Liver (tissue), 9 donors: ENCODE results near the gene GOT2. TPM values are rescaled to one million over a fixed set of nuclear protein-coding genes. Genes with fewer than 3 reads are reported as not detected.

Experiments used
- DNase-seq: peaks from one replicate; pipeline ENCODE4 v3.0.0-alpha.2; 2017; ENCODE audit warnings: low spot score
- H3K27ac ChIP-seq, 2 donors: one replicate each; pipeline ENCODE4 v1.7.0; 2013; ENCODE audit warnings: inconsistent platforms in 2 of 2, low read length in 2 of 2, control low read depth in 1 of 2, low read depth in 1 of 2, mild to moderate bottlenecking in 1 of 2
- H3K27me3 ChIP-seq, 4 donors: one replicate each; pipeline versions ENCODE4 v1.6.1 to v1.7.0; 2013; ENCODE audit warnings: low read length in 3 of 4, inconsistent platforms in 1 of 4, mild to moderate bottlenecking in 1 of 4, moderate library complexity in 1 of 4; ENCODE audit not compliant: control insufficient read depth in 4 of 4, insufficient read depth in 4 of 4
- H3K36me3 ChIP-seq, 4 donors: one replicate each; pipeline versions ENCODE4 v1.6.1 to v1.7.0; 2013; ENCODE audit warnings: low read length in 3 of 4, mild to moderate bottlenecking in 3 of 4, low read depth in 1 of 4, moderate library complexity in 1 of 4; ENCODE audit not compliant: control insufficient read depth in 4 of 4, insufficient read depth in 3 of 4
- H3K4me1 ChIP-seq, 4 donors: one replicate each; pipeline versions ENCODE4 v1.6.1 to v1.7.0; 2013; ENCODE audit warnings: low read length in 3 of 4, mild to moderate bottlenecking in 3 of 4, moderate library complexity in 1 of 4; ENCODE audit not compliant: control insufficient read depth in 4 of 4, insufficient read depth in 4 of 4
- H3K4me3 ChIP-seq, 3 donors: one replicate each; pipeline versions ENCODE4 v1.6.1 to v1.7.0; 2013; ENCODE audit warnings: low read length in 3 of 3, control low read depth in 1 of 3, low read depth in 1 of 3, mild to moderate bottlenecking in 1 of 3
- H3K9ac ChIP-seq, 2 donors: one replicate each; pipeline ENCODE4 v1.7.0; 2013; ENCODE audit warnings: low read length in 2 of 2, mild to moderate bottlenecking in 2 of 2, moderate library complexity in 2 of 2, control low read depth in 1 of 2, low read depth in 1 of 2
- H3K9me3 ChIP-seq, 4 donors: one replicate each; pipeline versions ENCODE4 v1.6.1 to v1.7.0; 2013; ENCODE audit warnings: low read length in 3 of 4; ENCODE audit not compliant: control insufficient read depth in 4 of 4
- FOXA1 ChIP-seq: IDR thresholded peaks from 2 replicates; pipeline ENCODE4 v1.6.1; 2016; ENCODE audit warnings: antibody characterized with exemption
- HNF4G ChIP-seq: IDR thresholded peaks from 2 replicates; pipeline ENCODE4 v1.6.1; 2016; ENCODE audit warnings: antibody characterized with exemption
- JUND ChIP-seq, 2 donors: IDR thresholded peaks; 2 replicates each; pipeline ENCODE4 v1.6.1; 2016; ENCODE audit warnings: antibody characterized with exemption in 2 of 2
- RXRA ChIP-seq, 2 donors: IDR thresholded peaks; 2 replicates each; pipeline ENCODE4 v1.6.1; 2017 to 2018; ENCODE audit warnings: antibody characterized with exemption in 2 of 2, mild to moderate bottlenecking in 1 of 2
- SP1 ChIP-seq: IDR thresholded peaks from 2 replicates; pipeline ENCODE4 v1.6.1; 2018; ENCODE audit warnings: antibody characterized with exemption, mild to moderate bottlenecking
- TAF1 ChIP-seq: conservative IDR thresholded peaks from 2 replicates; pipeline ENCODE4 v1.6.1; 2016; ENCODE audit warnings: antibody characterized with exemption, mild to moderate bottlenecking
- YY1 ChIP-seq: IDR thresholded peaks from 2 replicates; pipeline ENCODE4 v1.6.1; 2016; ENCODE audit warnings: antibody characterized with exemption, mild to moderate bottlenecking
- WGBS: extraction: QIAGEN DNeasy Blood & Tissue Kit; methylation state at CpG from one replicate; pipeline ENCODE4 v1.1.7; 2013; 5-methylcytosine and 5-hydroxymethylcytosine counted together
- polyA plus RNA-seq, 2 donors: library from polyadenylated mRNA; stranded (reverse) in 1 of 2; unstranded in 1 of 2; fragments of 200-250 nt in 1 of 2; fragments of >200 nt in 1 of 2; fragmentation: Nextera tagmentation in 1 of 2; extraction: Ambion mirVana in 1 of 2; gene quantifications; one replicate each; pipeline versions ENCODE4 v1.2.1 to v1.2.3, GENCODE V29; 2013 to 2015
- total RNA-seq, 2 donors: library from RNA; depleted of rRNA; stranded (reverse); fragments of >200 nt; gene quantifications; one replicate each; pipeline ENCODE4 v1.2.3, GENCODE V29; 2014
- TF ChIP-seq, protein P1 (sequence below): IDR thresholded peaks from 2 replicates; pipeline ENCODE4 v1.6.1; 2016; ENCODE audit warnings: antibody characterized with exemption, mild to moderate bottlenecking
- TF ChIP-seq, protein P2 (sequence below): IDR thresholded peaks from 2 replicates; pipeline ENCODE4 v1.6.1; 2016; ENCODE audit warnings: antibody characterized with exemption
- TF ChIP-seq, protein P3 (sequence below): IDR thresholded peaks from 2 replicates; pipeline ENCODE4 v1.6.1; 2016; ENCODE audit warnings: antibody characterized with exemption
- TF ChIP-seq, protein P4 (sequence below): IDR thresholded peaks from 2 replicates; pipeline ENCODE4 v1.6.1; 2016; ENCODE audit warnings: antibody characterized with exemption
- donor health status: healthy.
- donor health status: healthy.
- donor health status: healthy.
- donor health status: healthy.
- donor health status: healthy.

The GOT2 gene
- total and polyA plus RNA-seq, 4 donors = 80.2 to 216 (median 136) TPM

DNA sequence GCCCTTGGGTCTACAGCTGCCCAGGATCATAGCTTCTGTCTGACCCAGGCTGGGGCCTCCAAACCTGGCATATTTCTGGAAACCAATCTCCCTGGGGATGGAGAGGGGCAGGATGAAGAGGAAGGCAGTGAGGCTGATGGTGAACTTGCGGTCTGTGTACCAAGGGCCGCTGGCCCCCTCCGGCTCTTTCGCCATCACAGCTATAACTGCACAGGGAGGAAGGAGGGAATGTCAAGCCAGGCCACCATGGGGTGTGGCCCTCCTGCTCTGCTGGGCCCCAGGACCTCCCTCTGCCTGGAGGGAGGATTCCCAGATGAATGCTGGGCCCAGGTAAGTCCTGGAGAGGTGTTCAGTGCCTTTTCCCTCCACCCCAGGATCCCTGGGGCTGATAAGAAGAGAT lies 55.8 kb downstream of the GOT2 start:
- Histone ChIP-seq H3K9me3 (no peaks in the 10 kb centered on the region), H3K27me3 (no peaks in the 10 kb centered on the region), H3K4me3 (no peak overlapping the region), H3K36me3 (peaks cover 5 to 26% (median 11%) of the 10 kb centered on the region in 4 donors), H3K27ac (no peak overlapping the region), H3K4me1 (peaks cover 0 to 5% (median 3%) of the 10 kb centered on the region in 4 donors), H3K9ac (no peak overlapping the region)
- no peak for DNase-seq
- TF ChIP-seq, protein P1, sequence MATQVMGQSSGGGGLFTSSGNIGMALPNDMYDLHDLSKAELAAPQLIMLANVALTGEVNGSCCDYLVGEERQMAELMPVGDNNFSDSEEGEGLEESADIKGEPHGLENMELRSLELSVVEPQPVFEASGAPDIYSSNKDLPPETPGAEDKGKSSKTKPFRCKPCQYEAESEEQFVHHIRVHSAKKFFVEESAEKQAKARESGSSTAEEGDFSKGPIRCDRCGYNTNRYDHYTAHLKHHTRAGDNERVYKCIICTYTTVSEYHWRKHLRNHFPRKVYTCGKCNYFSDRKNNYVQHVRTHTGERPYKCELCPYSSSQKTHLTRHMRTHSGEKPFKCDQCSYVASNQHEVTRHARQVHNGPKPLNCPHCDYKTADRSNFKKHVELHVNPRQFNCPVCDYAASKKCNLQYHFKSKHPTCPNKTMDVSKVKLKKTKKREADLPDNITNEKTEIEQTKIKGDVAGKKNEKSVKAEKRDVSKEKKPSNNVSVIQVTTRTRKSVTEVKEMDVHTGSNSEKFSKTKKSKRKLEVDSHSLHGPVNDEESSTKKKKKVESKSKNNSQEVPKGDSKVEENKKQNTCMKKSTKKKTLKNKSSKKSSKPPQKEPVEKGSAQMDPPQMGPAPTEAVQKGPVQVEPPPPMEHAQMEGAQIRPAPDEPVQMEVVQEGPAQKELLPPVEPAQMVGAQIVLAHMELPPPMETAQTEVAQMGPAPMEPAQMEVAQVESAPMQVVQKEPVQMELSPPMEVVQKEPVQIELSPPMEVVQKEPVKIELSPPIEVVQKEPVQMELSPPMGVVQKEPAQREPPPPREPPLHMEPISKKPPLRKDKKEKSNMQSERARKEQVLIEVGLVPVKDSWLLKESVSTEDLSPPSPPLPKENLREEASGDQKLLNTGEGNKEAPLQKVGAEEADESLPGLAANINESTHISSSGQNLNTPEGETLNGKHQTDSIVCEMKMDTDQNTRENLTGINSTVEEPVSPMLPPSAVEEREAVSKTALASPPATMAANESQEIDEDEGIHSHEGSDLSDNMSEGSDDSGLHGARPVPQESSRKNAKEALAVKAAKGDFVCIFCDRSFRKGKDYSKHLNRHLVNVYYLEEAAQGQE = no peak
- TF ChIP-seq FOXA1 = no peak
- no peak for TF ChIP-seq RXRA (IDR thresholded peaks at IDR 0.05)
- TF ChIP-seq, protein P2, sequence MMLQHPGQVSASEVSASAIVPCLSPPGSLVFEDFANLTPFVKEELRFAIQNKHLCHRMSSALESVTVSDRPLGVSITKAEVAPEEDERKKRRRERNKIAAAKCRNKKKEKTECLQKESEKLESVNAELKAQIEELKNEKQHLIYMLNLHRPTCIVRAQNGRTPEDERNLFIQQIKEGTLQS = no peak
- TF ChIP-seq, protein P3, sequence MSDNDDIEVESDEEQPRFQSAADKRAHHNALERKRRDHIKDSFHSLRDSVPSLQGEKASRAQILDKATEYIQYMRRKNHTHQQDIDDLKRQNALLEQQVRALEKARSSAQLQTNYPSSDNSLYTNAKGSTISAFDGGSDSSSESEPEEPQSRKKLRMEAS = no peak
- no peak for TF ChIP-seq JUND (IDR thresholded peaks at IDR 0.05)
- TF ChIP-seq TAF1 = no peak
- no peak for TF ChIP-seq SP1
- TF ChIP-seq HNF4G = no peak
- no peak for TF ChIP-seq YY1
- WGBS = 94% methylated on average over 4 of the region's 4 CpGs

DNA sequence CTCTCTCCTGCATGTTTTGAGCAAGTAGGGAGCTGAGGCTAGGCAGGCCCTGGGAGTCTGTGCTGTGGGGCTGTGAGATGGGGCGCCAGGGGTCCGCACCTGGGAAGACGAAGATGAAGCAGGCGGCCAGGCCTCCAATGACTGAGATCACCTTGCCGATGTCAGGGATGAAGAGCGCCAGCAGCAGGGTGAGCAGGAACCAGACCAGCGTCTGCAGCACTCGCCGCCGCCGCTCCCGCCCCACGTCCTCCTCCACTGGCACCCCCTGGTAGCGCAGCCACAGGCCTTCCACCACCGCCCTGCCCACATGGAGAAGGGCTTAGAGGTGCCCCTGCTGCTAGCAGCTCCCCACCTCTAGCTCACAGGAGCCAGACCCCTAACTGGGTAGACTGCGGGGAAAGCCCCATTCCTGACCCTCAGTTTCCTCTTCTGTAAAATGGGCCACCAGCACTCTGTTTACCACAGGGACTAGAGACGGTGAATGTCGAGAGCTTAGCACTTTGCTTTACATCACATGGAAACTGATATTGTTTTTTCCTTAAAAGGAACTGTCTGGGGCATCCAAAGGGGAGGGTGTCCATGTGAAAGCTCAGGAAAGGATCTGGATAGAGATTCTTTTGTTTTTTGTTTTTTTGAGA lies 63.1 kb downstream of the GOT2 start:
- no peak overlapping the region for H3K4me3 ChIP-seq
- H3K9ac ChIP-seq = no peak overlapping the region
- 97% methylated on average over 18 of the region's 18 CpGs for WGBS
- H3K4me1 ChIP-seq = no peaks in the 10 kb centered on the region
- no peaks in the 10 kb centered on the region for H3K9me3 ChIP-seq
- H3K27ac ChIP-seq = no peak overlapping the region
- no peaks in the 10 kb centered on the region for H3K27me3 ChIP-seq
- H3K36me3 ChIP-seq = peaks cover 8 to 37% (median 11%) of the 10 kb centered on the region in 4 donors
- DNase-seq = no peak
- TF ChIP-seq YY1 (no peak), FOXA1 (no peak), RXRA (IDR thresholded peaks at IDR 0.05) (no peak)
- TF ChIP-seq, protein P4, sequence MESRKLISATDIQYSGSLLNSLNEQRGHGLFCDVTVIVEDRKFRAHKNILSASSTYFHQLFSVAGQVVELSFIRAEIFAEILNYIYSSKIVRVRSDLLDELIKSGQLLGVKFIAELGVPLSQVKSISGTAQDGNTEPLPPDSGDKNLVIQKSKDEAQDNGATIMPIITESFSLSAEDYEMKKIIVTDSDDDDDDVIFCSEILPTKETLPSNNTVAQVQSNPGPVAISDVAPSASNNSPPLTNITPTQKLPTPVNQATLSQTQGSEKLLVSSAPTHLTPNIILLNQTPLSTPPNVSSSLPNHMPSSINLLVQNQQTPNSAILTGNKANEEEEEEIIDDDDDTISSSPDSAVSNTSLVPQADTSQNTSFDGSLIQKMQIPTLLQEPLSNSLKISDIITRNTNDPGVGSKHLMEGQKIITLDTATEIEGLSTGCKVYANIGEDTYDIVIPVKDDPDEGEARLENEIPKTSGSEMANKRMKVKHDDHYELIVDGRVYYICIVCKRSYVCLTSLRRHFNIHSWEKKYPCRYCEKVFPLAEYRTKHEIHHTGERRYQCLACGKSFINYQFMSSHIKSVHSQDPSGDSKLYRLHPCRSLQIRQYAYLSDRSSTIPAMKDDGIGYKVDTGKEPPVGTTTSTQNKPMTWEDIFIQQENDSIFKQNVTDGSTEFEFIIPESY = no peak
- TF ChIP-seq, protein P3 = no peak
- TF ChIP-seq, protein P1 = no peak
